ENCODE results near the gene FOXN3.

GRCh38 chr14:89312932-89313331, 104.1 kb downstream of the FOXN3 start:
- TF ChIP-seq, protein P1, sequence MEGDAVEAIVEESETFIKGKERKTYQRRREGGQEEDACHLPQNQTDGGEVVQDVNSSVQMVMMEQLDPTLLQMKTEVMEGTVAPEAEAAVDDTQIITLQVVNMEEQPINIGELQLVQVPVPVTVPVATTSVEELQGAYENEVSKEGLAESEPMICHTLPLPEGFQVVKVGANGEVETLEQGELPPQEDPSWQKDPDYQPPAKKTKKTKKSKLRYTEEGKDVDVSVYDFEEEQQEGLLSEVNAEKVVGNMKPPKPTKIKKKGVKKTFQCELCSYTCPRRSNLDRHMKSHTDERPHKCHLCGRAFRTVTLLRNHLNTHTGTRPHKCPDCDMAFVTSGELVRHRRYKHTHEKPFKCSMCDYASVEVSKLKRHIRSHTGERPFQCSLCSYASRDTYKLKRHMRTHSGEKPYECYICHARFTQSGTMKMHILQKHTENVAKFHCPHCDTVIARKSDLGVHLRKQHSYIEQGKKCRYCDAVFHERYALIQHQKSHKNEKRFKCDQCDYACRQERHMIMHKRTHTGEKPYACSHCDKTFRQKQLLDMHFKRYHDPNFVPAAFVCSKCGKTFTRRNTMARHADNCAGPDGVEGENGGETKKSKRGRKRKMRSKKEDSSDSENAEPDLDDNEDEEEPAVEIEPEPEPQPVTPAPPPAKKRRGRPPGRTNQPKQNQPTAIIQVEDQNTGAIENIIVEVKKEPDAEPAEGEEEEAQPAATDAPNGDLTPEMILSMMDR (IDR thresholded peaks at IDR 0.05), result no peak
- no peak for TF ChIP-seq POLR2A (IDR thresholded peaks at IDR 0.05)
